ENCODE results near the gene PRKAR2B. TPM values are rescaled to one million over a fixed set of nuclear protein-coding genes. Genes with fewer than 3 reads are reported as not detected.

Gene PRKAR2B
- total and polyA plus RNA-seq, 2 donors: 3.5 to 7.1 TPM

GRCh38 chr7:107170051-107170915 lies 125.8 kb downstream of the PRKAR2B start:
- Histone ChIP-seq H3K36me3 (ENCODE audit: control insufficient read depth in 2 of 2, insufficient read depth in 2 of 2, low read length in 1 of 2) (peaks cover 0 to 5% of the 10 kb centered on the region in 2 donors), H3K27me3 (ENCODE audit: control insufficient read depth in 2 of 2, insufficient read depth in 1 of 2, low read length in 1 of 2) (no peaks in the 10 kb centered on the region), H3K4me3 (ENCODE audit: low read length in 2 of 2) (peak overlapping the region; percentile 76 to 87), H3K9me3 (ENCODE audit: control insufficient read depth in 2 of 2, insufficient read depth in 1 of 2, low read length in 1 of 2) (no peaks in the 10 kb centered on the region), H3K27ac (ENCODE audit: low read depth in 1 of 2, low read length in 1 of 2) (peak overlapping the region; percentile 92 to 99), H3K4me1 (ENCODE audit: control insufficient read depth in 2 of 2, insufficient read depth in 2 of 2, low read length in 2 of 2) (no peaks in the 10 kb centered on the region)
- peak in 1 of 9 donors; percentile 7 for DNase-seq (ENCODE audit: low read depth in 6 of 9, low spot score in 9 of 9)
- 12% methylated on average over 13 of the region's 13 CpGs for WGBS

GRCh38 chr7:107171496-107171895 lies 127.0 kb downstream of the PRKAR2B start:
- Histone ChIP-seq H3K36me3 (ENCODE audit: control insufficient read depth in 2 of 2, insufficient read depth in 2 of 2, low read length in 1 of 2) (peaks cover 0 to 5% of the 10 kb centered on the region in 2 donors), H3K4me1 (ENCODE audit: control insufficient read depth in 2 of 2, insufficient read depth in 2 of 2, low read length in 2 of 2) (no peaks in the 10 kb centered on the region), H3K27me3 (ENCODE audit: control insufficient read depth in 2 of 2, insufficient read depth in 1 of 2, low read length in 1 of 2) (no peaks in the 10 kb centered on the region), H3K27ac (ENCODE audit: low read depth in 1 of 2, low read length in 1 of 2) (no peak overlapping the region), H3K9me3 (ENCODE audit: control insufficient read depth in 2 of 2, insufficient read depth in 1 of 2, low read length in 1 of 2) (no peaks in the 10 kb centered on the region), H3K4me3 (ENCODE audit: low read length in 2 of 2) (no peak overlapping the region)
- no peak for DNase-seq (ENCODE audit: low read depth in 6 of 9, low spot score in 9 of 9)
- 99% methylated on average over 12 of the region's 12 CpGs for WGBS

GRCh38 chr7:107172276-107173032 lies 127.9 kb downstream of the PRKAR2B start:
- Histone ChIP-seq H3K4me3 (ENCODE audit: low read length in 2 of 2) (no peak overlapping the region), H3K4me1 (ENCODE audit: control insufficient read depth in 2 of 2, insufficient read depth in 2 of 2, low read length in 2 of 2) (no peaks in the 10 kb centered on the region), H3K36me3 (ENCODE audit: control insufficient read depth in 2 of 2, insufficient read depth in 2 of 2, low read length in 1 of 2) (peaks cover 0 to 5% of the 10 kb centered on the region in 2 donors), H3K27me3 (ENCODE audit: control insufficient read depth in 2 of 2, insufficient read depth in 1 of 2, low read length in 1 of 2) (no peaks in the 10 kb centered on the region), H3K9me3 (ENCODE audit: control insufficient read depth in 2 of 2, insufficient read depth in 1 of 2, low read length in 1 of 2) (no peaks in the 10 kb centered on the region), H3K27ac (ENCODE audit: low read depth in 1 of 2, low read length in 1 of 2) (no peak overlapping the region)
- 91% methylated on average over 4 of the region's 4 CpGs for WGBS
- no peak for DNase-seq (ENCODE audit: low read depth in 6 of 9, low spot score in 9 of 9)

- Histone ChIP-seq H3K27me3 (ENCODE audit: control insufficient read depth in 2 of 2, insufficient read depth in 1 of 2, low read length in 1 of 2) (no peaks in the 10 kb centered on the region), H3K36me3 (ENCODE audit: control insufficient read depth in 2 of 2, insufficient read depth in 2 of 2, low read length in 1 of 2) (peaks cover 0 to 5% of the 10 kb centered on the region in 2 donors), H3K4me1 (ENCODE audit: control insufficient read depth in 2 of 2, insufficient read depth in 2 of 2, low read length in 2 of 2) (no peaks in the 10 kb centered on the region), H3K9me3 (ENCODE audit: control insufficient read depth in 2 of 2, insufficient read depth in 1 of 2, low read length in 1 of 2) (no peaks in the 10 kb centered on the region), H3K27ac (ENCODE audit: low read depth in 1 of 2, low read length in 1 of 2) (no peak overlapping the region), H3K4me3 (ENCODE audit: low read length in 2 of 2) (no peak overlapping the region)
- no peak for DNase-seq (ENCODE audit: low read depth in 6 of 9, low spot score in 9 of 9)
- 98% methylated on average over 2 of the region's 2 CpGs for WGBS
Measured at GRCh38 chr7:107173191-107173590, 128.7 kb downstream of the PRKAR2B start.

GRCh38 chr7:107173691-107174406 lies 129.3 kb downstream of the PRKAR2B start:
- WGBS: 93% methylated on average over 4 of the region's 4 CpGs
- H3K27ac ChIP-seq (ENCODE audit: low read depth in 1 of 2, low read length in 1 of 2): no peak overlapping the region
- H3K4me3 ChIP-seq (ENCODE audit: low read length in 2 of 2): no peak overlapping the region
- no peaks in the 10 kb centered on the region for H3K9me3 ChIP-seq (ENCODE audit: control insufficient read depth in 2 of 2, insufficient read depth in 1 of 2, low read length in 1 of 2)
- DNase-seq (ENCODE audit: low read depth in 6 of 9, low spot score in 9 of 9): no peak
- no peaks in the 10 kb centered on the region for H3K27me3 ChIP-seq (ENCODE audit: control insufficient read depth in 2 of 2, insufficient read depth in 1 of 2, low read length in 1 of 2)
- H3K4me1 ChIP-seq (ENCODE audit: control insufficient read depth in 2 of 2, insufficient read depth in 2 of 2, low read length in 2 of 2): no peaks in the 10 kb centered on the region
- H3K36me3 ChIP-seq (ENCODE audit: control insufficient read depth in 2 of 2, insufficient read depth in 2 of 2, low read length in 1 of 2): peaks cover 0 to 5% of the 10 kb centered on the region in 2 donors

GRCh38 chr7:107179326-107180164 lies 135.0 kb downstream of the PRKAR2B start:
- no peaks in the 10 kb centered on the region for H3K4me1 ChIP-seq (ENCODE audit: control insufficient read depth in 2 of 2, insufficient read depth in 2 of 2, low read length in 2 of 2)
- no peak for DNase-seq (ENCODE audit: low read depth in 6 of 9, low spot score in 9 of 9)

GRCh38 chr7:107180378-107180777 lies 135.9 kb downstream of the PRKAR2B start:
- DNase-seq (ENCODE audit: low read depth in 6 of 9, low spot score in 9 of 9): peak in 2 of 9 donors; percentile 4 to 16
- no peaks in the 10 kb centered on the region for H3K4me1 ChIP-seq (ENCODE audit: control insufficient read depth in 2 of 2, insufficient read depth in 2 of 2, low read length in 2 of 2)

More at GRCh38 chr7:107179326-107180164, 135.0 kb downstream of the PRKAR2B start:
- WGBS: 97% methylated on average over 14 of the region's 14 CpGs
- no peak overlapping the region for H3K27ac ChIP-seq (ENCODE audit: low read depth in 1 of 2, low read length in 1 of 2)
- H3K27me3 ChIP-seq (ENCODE audit: control insufficient read depth in 2 of 2, insufficient read depth in 1 of 2, low read length in 1 of 2): no peaks in the 10 kb centered on the region
- H3K4me3 ChIP-seq (ENCODE audit: low read length in 2 of 2): no peak overlapping the region
- H3K9me3 ChIP-seq (ENCODE audit: control insufficient read depth in 2 of 2, insufficient read depth in 1 of 2, low read length in 1 of 2): no peaks in the 10 kb centered on the region
- peaks cover 17 to 38% of the 10 kb centered on the region in 2 donors for H3K36me3 ChIP-seq (ENCODE audit: control insufficient read depth in 2 of 2, insufficient read depth in 2 of 2, low read length in 1 of 2)

GRCh38 chr7:107181172-107181571 lies 136.7 kb downstream of the PRKAR2B start:
- Histone ChIP-seq H3K4me1 (ENCODE audit: control insufficient read depth in 2 of 2, insufficient read depth in 2 of 2, low read length in 2 of 2) (no peaks in the 10 kb centered on the region), H3K27ac (ENCODE audit: low read depth in 1 of 2, low read length in 1 of 2) (peak overlapping the region in 1 of 2 donors; percentile 38), H3K27me3 (ENCODE audit: control insufficient read depth in 2 of 2, insufficient read depth in 1 of 2, low read length in 1 of 2) (no peaks in the 10 kb centered on the region), H3K9me3 (ENCODE audit: control insufficient read depth in 2 of 2, insufficient read depth in 1 of 2, low read length in 1 of 2) (no peaks in the 10 kb centered on the region), H3K4me3 (ENCODE audit: low read length in 2 of 2) (no peak overlapping the region), H3K36me3 (ENCODE audit: control insufficient read depth in 2 of 2, insufficient read depth in 2 of 2, low read length in 1 of 2) (peaks cover 25 to 52% of the 10 kb centered on the region in 2 donors)
- DNase-seq (ENCODE audit: low read depth in 6 of 9, low spot score in 9 of 9): no peak
- WGBS: 98% methylated on average over 5 of the region's 5 CpGs

More at GRCh38 chr7:107180378-107180777, 135.9 kb downstream of the PRKAR2B start:
- WGBS: 90% methylated on average over 1 of the region's 1 CpG
- Histone ChIP-seq H3K9me3 (ENCODE audit: control insufficient read depth in 2 of 2, insufficient read depth in 1 of 2, low read length in 1 of 2) (no peaks in the 10 kb centered on the region), H3K36me3 (ENCODE audit: control insufficient read depth in 2 of 2, insufficient read depth in 2 of 2, low read length in 1 of 2) (peaks cover 21 to 46% of the 10 kb centered on the region in 2 donors), H3K27me3 (ENCODE audit: control insufficient read depth in 2 of 2, insufficient read depth in 1 of 2, low read length in 1 of 2) (no peaks in the 10 kb centered on the region), H3K4me3 (ENCODE audit: low read length in 2 of 2) (no peak overlapping the region), H3K27ac (ENCODE audit: low read depth in 1 of 2, low read length in 1 of 2) (peak overlapping the region in 1 of 2 donors; percentile 38)

Data from thymus (tissue), 11 donors.